Calu3 (cell line): ENCODE data around the gene EPB42. TPM values are rescaled to one million over a fixed set of nuclear protein-coding genes. Genes with fewer than 3 reads are reported as not detected.

Experiments used
- BruUV-seq: library from RNA; stranded (reverse); fragments of 400-500 nt; replicated peaks from 2 replicates; lab custom pipeline; 2021; lab: Mats Ljungman, UMichigan
- CTCF ChIA-PET: fragments of 300-600 bp; sonication (Branson Sonifier 250); formaldehyde crosslinking; loops from one replicate; lab custom pipeline; 2022; ENCODE audit warnings: antibody characterized with exemption; lab: Charles Lee
- DNase-seq: peaks from one replicate; pipeline ENCODE4 v3.0.0; 2022
- H3K27ac Mint-ChIP-seq: one replicate; pipeline ENCODE4 v1.8.0; 2022; ENCODE audit warnings: mixed read lengths; ENCODE audit not compliant: unreplicated experiment
- H3K27me3 Mint-ChIP-seq: one replicate; pipeline ENCODE4 v1.8.0; 2022; ENCODE audit warnings: mixed read lengths; ENCODE audit not compliant: unreplicated experiment
- H3K36me3 Mint-ChIP-seq: one replicate; pipeline ENCODE4 v1.8.0; 2022; ENCODE audit warnings: mild to moderate bottlenecking, moderate library complexity, mixed read lengths; ENCODE audit not compliant: insufficient read depth, unreplicated experiment
- H3K4me1 Mint-ChIP-seq: one replicate; pipeline ENCODE4 v1.8.0; 2022; ENCODE audit warnings: mild to moderate bottlenecking, low read depth, mixed read lengths; ENCODE audit not compliant: unreplicated experiment
- H3K4me3 Mint-ChIP-seq: one replicate; pipeline ENCODE4 v1.8.0; 2022; ENCODE audit warnings: mild to moderate bottlenecking, low read depth, moderate library complexity, mixed read lengths; ENCODE audit not compliant: unreplicated experiment
- H3K9me3 Mint-ChIP-seq: one replicate; pipeline ENCODE4 v1.8.0; 2022; ENCODE audit warnings: low read depth, mixed read lengths; ENCODE audit not compliant: unreplicated experiment
- intact Hi-C: fragments of 100-400 bp; cut with micrococcal nuclease; formaldehyde crosslinking; loops from one replicate; pipeline ENCODE4 v1.10.0; 2022; ENCODE audit not compliant: unreplicated experiment
- total RNA-seq: library from RNA; stranded (reverse); gene quantifications from 2 replicates; pipeline ENCODE4 v1.2.3, GENCODE V29; 2022
- TF ChIP-seq, protein P1 (sequence below): fragments of 200-600 bp; IDR thresholded peaks from one replicate; pipeline ENCODE4 v1.8.0; 2022; ENCODE audit warnings: antibody characterized with exemption; ENCODE audit not compliant: unreplicated experiment

EPB42 gene
- total RNA-seq, 1 experiment from 2014 or later: not detected

DNA sequence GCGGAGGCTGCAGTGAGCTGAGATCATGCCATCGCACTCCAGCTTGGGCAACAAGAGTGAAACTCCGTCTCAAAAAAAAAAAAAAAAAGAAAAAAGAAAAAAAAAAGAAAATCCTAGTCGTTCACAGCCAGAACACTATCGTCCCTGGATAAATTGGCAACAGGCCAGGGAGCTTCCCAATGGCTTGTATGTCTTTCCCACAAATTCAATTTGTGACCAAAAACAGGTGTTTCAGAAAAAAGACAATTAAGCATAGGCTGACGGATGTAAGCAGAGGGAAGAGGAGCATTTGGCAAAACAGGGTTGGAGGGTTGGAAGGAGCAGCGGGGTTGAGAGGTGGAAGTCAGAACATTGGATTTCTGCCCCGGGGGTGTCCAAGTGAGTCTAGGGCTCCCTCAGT lies 8.5 kb downstream of the EPB42 start:
- BruUV-seq: no TSS peak
- no peak overlapping the region for H3K4me3 Mint-ChIP-seq
- no peaks in the 10 kb centered on the region for H3K9me3 Mint-ChIP-seq
- CTCF ChIA-PET: no interaction called here
- no peak for DNase-seq
- H3K4me1 Mint-ChIP-seq: no peaks in the 10 kb centered on the region
- TF ChIP-seq, protein P1, sequence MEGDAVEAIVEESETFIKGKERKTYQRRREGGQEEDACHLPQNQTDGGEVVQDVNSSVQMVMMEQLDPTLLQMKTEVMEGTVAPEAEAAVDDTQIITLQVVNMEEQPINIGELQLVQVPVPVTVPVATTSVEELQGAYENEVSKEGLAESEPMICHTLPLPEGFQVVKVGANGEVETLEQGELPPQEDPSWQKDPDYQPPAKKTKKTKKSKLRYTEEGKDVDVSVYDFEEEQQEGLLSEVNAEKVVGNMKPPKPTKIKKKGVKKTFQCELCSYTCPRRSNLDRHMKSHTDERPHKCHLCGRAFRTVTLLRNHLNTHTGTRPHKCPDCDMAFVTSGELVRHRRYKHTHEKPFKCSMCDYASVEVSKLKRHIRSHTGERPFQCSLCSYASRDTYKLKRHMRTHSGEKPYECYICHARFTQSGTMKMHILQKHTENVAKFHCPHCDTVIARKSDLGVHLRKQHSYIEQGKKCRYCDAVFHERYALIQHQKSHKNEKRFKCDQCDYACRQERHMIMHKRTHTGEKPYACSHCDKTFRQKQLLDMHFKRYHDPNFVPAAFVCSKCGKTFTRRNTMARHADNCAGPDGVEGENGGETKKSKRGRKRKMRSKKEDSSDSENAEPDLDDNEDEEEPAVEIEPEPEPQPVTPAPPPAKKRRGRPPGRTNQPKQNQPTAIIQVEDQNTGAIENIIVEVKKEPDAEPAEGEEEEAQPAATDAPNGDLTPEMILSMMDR: no peak
- H3K27ac Mint-ChIP-seq: no peak overlapping the region
- peaks cover 40% of the 10 kb centered on the region for H3K27me3 Mint-ChIP-seq
- intact Hi-C loops: no loop called here
- H3K36me3 Mint-ChIP-seq: no peaks in the 10 kb centered on the region

DNA sequence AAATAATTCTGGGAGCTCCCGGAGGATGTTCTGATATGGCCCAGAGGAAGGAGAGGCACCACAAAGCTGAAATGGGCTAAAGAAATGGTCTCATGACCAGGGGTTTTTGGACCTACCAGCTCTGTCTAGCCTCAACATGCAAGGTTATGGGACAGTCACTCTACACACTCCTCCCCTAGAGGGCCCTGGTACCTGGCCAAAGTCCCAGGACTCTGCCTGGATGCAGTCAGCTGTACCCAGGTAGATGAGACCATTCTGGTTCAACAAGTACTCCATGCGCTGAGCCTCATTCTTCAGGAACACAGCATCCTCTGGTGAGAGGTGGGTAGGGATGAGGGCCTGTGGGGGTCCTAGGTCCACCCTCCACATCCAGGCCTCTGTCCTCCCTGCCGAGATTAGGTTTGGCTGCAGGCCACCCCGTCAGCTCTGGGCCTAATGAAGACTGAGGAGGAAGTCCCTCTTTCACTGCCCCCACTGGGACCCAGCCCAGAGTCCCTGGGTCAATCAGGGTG lies 9.5 kb downstream of the EPB42 start:
- no peak for DNase-seq
- Mint-ChIP-seq H3K4me1 (no peaks in the 10 kb centered on the region), H3K36me3 (no peaks in the 10 kb centered on the region), H3K27me3 (peaks cover 48% of the 10 kb centered on the region), H3K4me3 (no peak overlapping the region), H3K9me3 (no peaks in the 10 kb centered on the region), H3K27ac (no peak overlapping the region)
- intact Hi-C loops: no loop called here
- BruUV-seq: no TSS peak
- TF ChIP-seq, protein P1: no peak
- CTCF ChIA-PET: no interaction called here

DNA sequence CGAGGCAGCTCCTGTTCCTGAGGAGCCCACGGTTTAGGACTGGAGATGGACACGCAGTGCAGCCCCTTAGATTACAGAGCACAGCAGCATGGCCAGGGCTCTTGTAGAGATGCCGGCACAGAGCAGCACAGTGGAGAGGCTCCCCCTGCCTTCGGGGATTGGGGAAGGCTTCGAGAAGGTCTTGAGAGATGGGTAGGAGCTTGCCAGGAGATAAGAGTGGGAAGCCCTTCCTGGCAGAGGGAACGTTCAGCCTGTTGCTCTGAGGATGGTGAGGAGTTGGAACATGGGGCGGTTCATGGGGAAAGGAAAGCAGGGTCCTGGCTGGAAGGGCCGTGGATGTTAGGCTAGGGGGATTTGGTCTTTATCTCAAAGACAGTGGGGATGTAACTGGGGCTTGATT lies 10.0 kb downstream of the EPB42 start:
- CTCF ChIA-PET: no interaction called here
- intact Hi-C loops: no loop called here
- H3K4me1 Mint-ChIP-seq: no peaks in the 10 kb centered on the region
- no peak overlapping the region for H3K27ac Mint-ChIP-seq
- no peak for DNase-seq
- H3K4me3 Mint-ChIP-seq: no peak overlapping the region
- H3K36me3 Mint-ChIP-seq: no peaks in the 10 kb centered on the region
- TF ChIP-seq, protein P1: no peak
- no TSS peak for BruUV-seq
- peaks cover 53% of the 10 kb centered on the region for H3K27me3 Mint-ChIP-seq
- H3K9me3 Mint-ChIP-seq: no peaks in the 10 kb centered on the region

DNA sequence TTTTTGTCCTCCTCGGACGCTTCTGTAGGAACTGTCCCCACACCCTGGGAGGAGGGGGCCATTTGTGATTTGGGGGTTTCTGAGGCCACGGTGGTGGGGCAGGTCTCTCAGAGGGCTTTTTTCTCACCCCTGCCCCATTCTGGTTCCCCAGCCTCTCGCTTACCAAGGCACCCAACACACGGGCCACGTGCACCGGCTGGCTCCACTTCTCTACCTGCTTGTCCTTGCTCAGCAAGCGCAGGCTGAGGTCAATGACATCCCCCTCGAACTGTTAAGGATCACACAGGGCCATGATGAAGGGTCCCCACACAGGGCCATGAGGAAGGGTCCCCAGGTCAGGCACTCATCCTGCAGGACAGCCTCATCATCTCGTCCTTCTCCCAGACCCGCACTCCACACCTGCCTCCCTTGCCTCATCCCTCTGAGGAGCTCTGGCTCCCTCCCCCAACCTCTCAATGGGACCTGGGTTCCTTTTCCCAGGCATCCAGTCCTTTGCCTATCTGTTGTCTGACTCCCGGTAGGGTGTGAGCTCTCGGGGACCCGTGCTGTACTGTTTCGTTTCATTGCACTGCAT lies 10.6 kb downstream of the EPB42 start:
- intact Hi-C loops: no loop called here
- no peaks in the 10 kb centered on the region for H3K4me1 Mint-ChIP-seq
- DNase-seq: no peak
- CTCF ChIA-PET: interaction anchor here (0.6 kb wide), 1 partner anchor 65 kb away, joined by 4 read pairs; no protein-coding TSS in a partner anchor
- TF ChIP-seq, protein P1: no peak
- no peak overlapping the region for H3K27ac Mint-ChIP-seq
- no peaks in the 10 kb centered on the region for H3K36me3 Mint-ChIP-seq
- H3K27me3 Mint-ChIP-seq: peaks cover 54% of the 10 kb centered on the region
- no TSS peak for BruUV-seq
- H3K9me3 Mint-ChIP-seq: no peaks in the 10 kb centered on the region
- H3K4me3 Mint-ChIP-seq: no peak overlapping the region
